HG03575 (cell line): Measurements from ENCODE around the gene MAEA.

ENCODE experiments used
- ATAC-seq: cut with Tn5 transposase; IDR thresholded peaks from one replicate; pipeline ENCODE4 v1.9.1; 2021; ENCODE audit not compliant: unreplicated experiment, insufficient number of reproducible peaks, low FRiP score; ENCODE audit errors: extremely low read depth

MAEA gene

GRCh38 chr4:1296324-1297022 is 6.8 kb downstream of the MAEA start:
- ATAC-seq = no peak

- ATAC-seq = no peak
Measured at GRCh38 chr4:1297023-1297395, 7.3 kb downstream of the MAEA start.

- no peak for ATAC-seq
Measured at GRCh38 chr4:1297456-1298325, 8.0 kb downstream of the MAEA start.

GRCh38 chr4:1298461-1298860 is 8.8 kb downstream of the MAEA start:
- ATAC-seq = no peak

- no peak for ATAC-seq
Measured at GRCh38 chr4:1299301-1299860, 9.7 kb downstream of the MAEA start.

- no peak for ATAC-seq
Measured at GRCh38 chr4:1300466-1301455, 11.1 kb downstream of the MAEA start.

GRCh38 chr4:1302159-1302558 is 12.5 kb downstream of the MAEA start:
- no peak for ATAC-seq

- no peak for ATAC-seq
Measured at GRCh38 chr4:1305261-1305711, 15.6 kb downstream of the MAEA start.

GRCh38 chr4:1305781-1306455 is 16.2 kb downstream of the MAEA start:
- ATAC-seq = no peak

- no peak for ATAC-seq
Measured at GRCh38 chr4:1307951-1308735, 18.5 kb downstream of the MAEA start.

GRCh38 chr4:1309261-1310010 is 19.7 kb downstream of the MAEA start:
- ATAC-seq = no peak

- no peak for ATAC-seq
Measured at GRCh38 chr4:1310031-1310795, 20.5 kb downstream of the MAEA start.

- no peak for ATAC-seq
Measured at GRCh38 chr4:1310796-1311631, 21.3 kb downstream of the MAEA start.

- ATAC-seq = no peak
Measured at GRCh38 chr4:1312821-1313640, 23.3 kb downstream of the MAEA start.

GRCh38 chr4:1315306-1315705 is 25.6 kb downstream of the MAEA start:
- ATAC-seq = no peak
